Muscle of leg (tissue), 11 donors: Measurements from ENCODE around the gene KDM5C. TPM values are rescaled to one million over a fixed set of nuclear protein-coding genes. Genes with fewer than 3 reads are reported as not detected.

Experiments
- DNase-seq: peaks from one replicate; pipeline ENCODE4 v3.0.0; 2013
- H3K27ac ChIP-seq: one replicate; pipeline ENCODE4 v1.5.1; 2013; ENCODE audit warnings: mild to moderate bottlenecking, low read length, control low read depth
- H3K27me3 ChIP-seq: one replicate; pipeline ENCODE4 v1.6.1; 2013; ENCODE audit warnings: low read length; ENCODE audit not compliant: control insufficient read depth, insufficient read depth
- H3K36me3 ChIP-seq: one replicate; pipeline ENCODE4 v1.6.1; 2013; ENCODE audit warnings: low read length; ENCODE audit not compliant: control insufficient read depth, insufficient read depth
- H3K4me1 ChIP-seq: one replicate; pipeline ENCODE4 v1.6.1; 2013; ENCODE audit warnings: low read length; ENCODE audit not compliant: control insufficient read depth, insufficient read depth
- H3K4me3 ChIP-seq: one replicate; pipeline ENCODE4 v1.5.1; 2013; ENCODE audit warnings: low read length, control low read depth
- H3K9me3 ChIP-seq: replicated peaks from 2 replicates; pipeline ENCODE4 v1.6.1; 2013; ENCODE audit warnings: low read depth, low read length; ENCODE audit not compliant: control insufficient read depth
- WGBS: methylation state at CpG from one replicate; pipeline ENCODE4 v1.1.5; 2013; ENCODE audit warnings: missing lambda C conversion rate; ENCODE audit not compliant: insufficient coverage; 5-methylcytosine and 5-hydroxymethylcytosine counted together
- polyA plus RNA-seq, 8 donors: library from polyadenylated mRNA; unstranded; fragments of 120-200 nt; gene quantifications; one replicate each; pipeline versions ENCODE4 v1.2.1 to v1.2.3, GENCODE V29; 2013; ENCODE audit warnings: inconsistent platforms in 1 of 8, low replicate concordance in 1 of 8; ENCODE audit not compliant: insufficient read length in 8 of 8, insufficient read depth in 1 of 8
- total RNA-seq: library from RNA; stranded (reverse); fragments of 120-200 nt; gene quantifications from one replicate; pipeline ENCODE4 v1.2.4, GENCODE V29; 2013

The KDM5C gene
- total and polyA plus RNA-seq, 9 donors, result 27.3 to 48.2 (median 38.0) TPM

DNA sequence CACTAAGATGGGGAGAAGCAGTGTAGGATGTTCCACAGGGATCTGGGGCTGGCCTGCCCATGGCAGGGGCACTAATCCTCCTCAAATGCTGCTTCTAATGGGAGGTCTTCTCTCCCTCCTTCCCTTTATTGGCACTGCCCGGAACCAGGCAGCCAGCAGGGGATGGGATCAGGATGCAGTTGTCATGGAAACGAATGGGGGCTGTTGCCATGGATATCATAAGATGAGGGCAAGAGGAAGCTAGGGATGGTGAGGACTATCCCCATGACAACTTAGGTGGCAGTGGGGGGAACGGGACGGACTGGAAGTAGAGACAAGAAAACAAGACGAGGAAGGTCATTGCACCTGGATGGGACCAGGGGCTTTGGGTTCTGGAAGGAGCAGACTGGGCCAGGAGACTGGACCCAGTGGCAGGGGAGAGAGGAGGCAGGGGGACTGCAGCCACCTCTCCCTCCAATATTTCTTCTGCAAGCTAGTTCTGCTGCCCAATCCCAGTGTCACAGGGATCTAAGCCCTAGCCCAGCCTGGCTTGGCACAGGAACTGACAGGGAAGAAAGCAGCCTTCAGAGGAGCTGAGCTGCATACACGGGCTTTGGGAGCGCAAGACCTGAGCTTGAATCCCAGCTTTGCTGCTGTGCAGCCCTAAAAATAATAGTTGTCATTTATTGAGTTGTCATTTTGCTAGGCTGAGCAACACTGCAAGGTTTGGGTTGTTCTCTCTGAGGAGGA is 37.3 kb upstream of the KDM5C start:
- H3K27me3 ChIP-seq, result peaks cover 72% of the 10 kb centered on the region
- no peak for DNase-seq
- no peak overlapping the region for H3K4me3 ChIP-seq
- H3K9me3 ChIP-seq, result no peaks in the 10 kb centered on the region
- H3K27ac ChIP-seq, result no peak overlapping the region
- H3K4me1 ChIP-seq, result no peaks in the 10 kb centered on the region
- H3K36me3 ChIP-seq, result no peaks in the 10 kb centered on the region
- 56% methylated on average over 7 of the region's 7 CpGs for WGBS

DNA sequence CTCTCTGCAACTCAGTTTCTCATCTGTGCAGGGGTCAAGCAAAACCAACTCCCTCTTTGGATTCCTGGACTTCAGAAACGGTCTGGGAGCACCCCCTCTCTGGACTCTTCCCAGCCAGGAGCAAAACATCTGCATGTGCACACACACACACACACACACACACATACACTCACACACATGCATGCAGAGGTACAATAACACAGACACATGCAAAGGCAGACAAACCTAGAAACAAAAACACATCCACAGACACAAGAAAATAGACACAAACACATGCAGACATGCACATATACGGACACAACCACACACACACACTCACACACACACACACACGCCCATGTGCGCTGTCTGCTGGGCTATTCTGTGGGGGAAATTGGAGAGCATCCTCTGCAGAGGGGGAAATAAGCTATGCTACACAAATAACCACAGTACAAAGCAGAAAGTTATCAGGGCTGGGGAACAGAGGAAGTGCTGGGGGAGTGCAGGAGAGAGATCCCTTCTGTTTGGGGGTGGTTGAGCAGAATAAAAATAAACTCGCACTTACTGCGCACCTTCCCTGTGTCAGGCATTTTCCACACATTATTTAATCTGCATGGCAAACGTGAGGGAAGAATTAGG is 36.5 kb upstream of the KDM5C start:
- 0% methylated on average over 1 of the region's 7 CpGs for WGBS
- no peak overlapping the region for H3K27ac ChIP-seq
- peaks cover 75% of the 10 kb centered on the region for H3K27me3 ChIP-seq
- no peaks in the 10 kb centered on the region for H3K4me1 ChIP-seq
- H3K9me3 ChIP-seq, result no peaks in the 10 kb centered on the region
- peak; percentile 48 for DNase-seq
- H3K4me3 ChIP-seq, result no peak overlapping the region
- no peaks in the 10 kb centered on the region for H3K36me3 ChIP-seq

DNA sequence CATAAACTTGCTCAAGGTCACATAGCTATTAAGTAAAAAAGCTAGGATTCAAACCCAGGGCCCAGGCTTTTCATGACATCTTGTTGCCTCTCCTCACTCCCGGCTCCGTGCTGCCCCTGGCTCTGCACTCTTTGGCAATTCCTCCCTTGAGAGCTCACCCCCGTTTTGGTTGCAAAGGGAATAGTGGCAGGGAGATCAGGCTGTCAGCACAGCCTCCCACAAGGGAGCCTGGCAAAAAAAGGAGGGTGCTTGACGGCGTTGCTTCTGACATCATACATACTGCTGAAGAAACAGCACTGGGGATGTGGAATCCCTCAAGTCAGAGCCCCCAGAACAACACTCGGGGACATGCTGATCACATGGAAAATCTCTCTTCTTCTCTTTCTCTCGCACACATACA is 35.8 kb upstream of the KDM5C start:
- WGBS, result no CpG with 5 or more reads among the region's 7 CpGs
- Histone ChIP-seq H3K4me3 (no peak overlapping the region), H3K4me1 (no peaks in the 10 kb centered on the region), H3K27me3 (peaks cover 73% of the 10 kb centered on the region), H3K9me3 (no peaks in the 10 kb centered on the region), H3K36me3 (no peaks in the 10 kb centered on the region), H3K27ac (no peak overlapping the region)
- DNase-seq, result no peak

DNA sequence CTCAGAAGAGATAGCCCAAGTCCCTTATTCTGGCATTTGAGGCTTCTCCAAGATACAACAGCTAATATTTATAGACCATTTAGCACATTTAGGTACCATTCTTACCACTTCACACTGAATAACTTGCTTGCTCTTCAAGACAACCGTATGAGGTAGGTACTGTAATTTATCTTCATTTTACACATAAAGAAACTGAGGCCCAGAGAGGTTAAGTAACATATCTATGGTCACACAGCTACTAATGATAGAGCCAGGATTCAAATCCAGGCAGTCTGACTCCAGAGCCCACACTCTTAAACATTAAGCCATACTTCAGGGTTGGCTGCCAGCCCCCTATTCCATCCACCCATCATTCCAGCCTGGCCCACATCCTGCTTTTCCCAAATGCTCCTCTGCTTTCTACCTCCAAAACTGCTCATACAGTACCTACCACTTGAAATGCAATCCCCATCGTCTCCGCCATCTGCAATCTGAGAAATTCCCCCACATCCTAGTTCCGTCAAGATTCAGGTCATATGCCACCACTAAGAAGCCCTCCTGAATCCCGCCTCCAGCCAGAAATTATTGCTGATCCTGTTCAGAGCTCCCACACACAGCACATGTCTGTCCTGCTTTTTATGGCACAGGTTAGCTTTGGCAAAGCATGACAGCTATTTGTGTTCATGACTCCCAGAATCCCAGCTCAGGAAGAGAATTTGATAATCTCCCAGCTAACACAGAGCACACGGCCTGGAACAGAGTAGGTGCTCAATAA is 32.8 kb upstream of the KDM5C start:
- Histone ChIP-seq H3K4me1 (no peaks in the 10 kb centered on the region), H3K27me3 (peaks cover 65% of the 10 kb centered on the region), H3K36me3 (peaks cover 3% of the 10 kb centered on the region), H3K4me3 (no peak overlapping the region), H3K27ac (no peak overlapping the region), H3K9me3 (no peaks in the 10 kb centered on the region)
- WGBS, result 82% methylated on average over 4 of the region's 6 CpGs
- DNase-seq, result no peak

GRCh38 chrX:53257166-53257565 is 32.2 kb upstream of the KDM5C start:
- Histone ChIP-seq H3K9me3 (no peaks in the 10 kb centered on the region), H3K27ac (no peak overlapping the region), H3K36me3 (peaks cover 3% of the 10 kb centered on the region), H3K27me3 (peaks cover 64% of the 10 kb centered on the region), H3K4me3 (no peak overlapping the region), H3K4me1 (no peaks in the 10 kb centered on the region)
- 66% methylated on average over 12 of the region's 13 CpGs for WGBS
- no peak for DNase-seq

- WGBS, result 22% methylated on average over 16 of the region's 17 CpGs
- no peak for DNase-seq
- Histone ChIP-seq H3K36me3 (peaks cover 3% of the 10 kb centered on the region), H3K27ac (no peak overlapping the region), H3K27me3 (peaks cover 58% of the 10 kb centered on the region), H3K9me3 (no peaks in the 10 kb centered on the region), H3K4me3 (no peak overlapping the region), H3K4me1 (no peaks in the 10 kb centered on the region)
These were observed 31.5 kb upstream of the KDM5C start for GRCh38 chrX:53256446-53257041.

GRCh38 chrX:53255738-53256191 is 30.8 kb upstream of the KDM5C start:
- peaks cover 3% of the 10 kb centered on the region for H3K36me3 ChIP-seq
- no peaks in the 10 kb centered on the region for H3K9me3 ChIP-seq
- H3K4me3 ChIP-seq, result no peak overlapping the region
- no peaks in the 10 kb centered on the region for H3K4me1 ChIP-seq
- no peak for DNase-seq
- peaks cover 59% of the 10 kb centered on the region for H3K27me3 ChIP-seq
- H3K27ac ChIP-seq, result no peak overlapping the region
- WGBS, result 81% methylated on average over 4 of the region's 9 CpGs

- no peak overlapping the region for H3K4me3 ChIP-seq
- WGBS, result 83% methylated on average over 15 of the region's 22 CpGs
- peaks cover 57% of the 10 kb centered on the region for H3K27me3 ChIP-seq
- no peak for DNase-seq
- H3K4me1 ChIP-seq, result no peaks in the 10 kb centered on the region
- H3K36me3 ChIP-seq, result peaks cover 7% of the 10 kb centered on the region
- H3K27ac ChIP-seq, result no peak overlapping the region
- H3K9me3 ChIP-seq, result no peaks in the 10 kb centered on the region
These were observed 29.8 kb upstream of the KDM5C start for GRCh38 chrX:53254570-53255461.

GRCh38 chrX:53253293-53254020 is 28.4 kb upstream of the KDM5C start:
- Histone ChIP-seq H3K27ac (no peak overlapping the region), H3K27me3 (peaks cover 60% of the 10 kb centered on the region), H3K9me3 (no peaks in the 10 kb centered on the region), H3K4me1 (no peaks in the 10 kb centered on the region), H3K36me3 (peaks cover 7% of the 10 kb centered on the region), H3K4me3 (no peak overlapping the region)
- 79% methylated on average over 3 of the region's 3 CpGs for WGBS
- DNase-seq, result no peak
